GM12801 (cell line): Measurements from ENCODE around the gene RASA1.

Experiments
- TF ChIP-seq, protein P1 (sequence below): IDR thresholded peaks from one replicate; pipeline ENCODE4 v1.5.1; 2011; ENCODE audit warnings: control low read depth; ENCODE audit not compliant: insufficient read length; ENCODE audit errors: extremely low read depth

RASA1 gene

DNA sequence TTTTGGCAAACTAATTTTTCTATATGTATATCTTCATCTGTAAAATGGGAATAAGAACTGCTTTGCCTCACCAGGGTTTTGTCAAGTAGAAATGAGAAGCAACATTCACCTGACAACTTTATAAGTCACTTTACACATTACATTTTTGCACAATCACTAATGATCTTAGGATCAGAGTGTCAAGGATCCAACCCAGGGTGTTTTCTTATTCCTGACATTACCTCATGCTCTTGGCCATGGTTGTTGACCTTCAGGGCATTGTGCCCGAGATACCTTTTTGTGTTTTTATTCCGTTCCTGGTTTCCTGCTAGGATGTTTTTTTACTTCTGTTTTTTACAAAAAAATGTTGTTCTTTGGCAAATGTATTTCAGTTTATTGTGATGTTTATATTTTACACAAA lies 22.2 kb upstream of the RASA1 start:
- TF ChIP-seq, protein P1, sequence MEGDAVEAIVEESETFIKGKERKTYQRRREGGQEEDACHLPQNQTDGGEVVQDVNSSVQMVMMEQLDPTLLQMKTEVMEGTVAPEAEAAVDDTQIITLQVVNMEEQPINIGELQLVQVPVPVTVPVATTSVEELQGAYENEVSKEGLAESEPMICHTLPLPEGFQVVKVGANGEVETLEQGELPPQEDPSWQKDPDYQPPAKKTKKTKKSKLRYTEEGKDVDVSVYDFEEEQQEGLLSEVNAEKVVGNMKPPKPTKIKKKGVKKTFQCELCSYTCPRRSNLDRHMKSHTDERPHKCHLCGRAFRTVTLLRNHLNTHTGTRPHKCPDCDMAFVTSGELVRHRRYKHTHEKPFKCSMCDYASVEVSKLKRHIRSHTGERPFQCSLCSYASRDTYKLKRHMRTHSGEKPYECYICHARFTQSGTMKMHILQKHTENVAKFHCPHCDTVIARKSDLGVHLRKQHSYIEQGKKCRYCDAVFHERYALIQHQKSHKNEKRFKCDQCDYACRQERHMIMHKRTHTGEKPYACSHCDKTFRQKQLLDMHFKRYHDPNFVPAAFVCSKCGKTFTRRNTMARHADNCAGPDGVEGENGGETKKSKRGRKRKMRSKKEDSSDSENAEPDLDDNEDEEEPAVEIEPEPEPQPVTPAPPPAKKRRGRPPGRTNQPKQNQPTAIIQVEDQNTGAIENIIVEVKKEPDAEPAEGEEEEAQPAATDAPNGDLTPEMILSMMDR: no peak

DNA sequence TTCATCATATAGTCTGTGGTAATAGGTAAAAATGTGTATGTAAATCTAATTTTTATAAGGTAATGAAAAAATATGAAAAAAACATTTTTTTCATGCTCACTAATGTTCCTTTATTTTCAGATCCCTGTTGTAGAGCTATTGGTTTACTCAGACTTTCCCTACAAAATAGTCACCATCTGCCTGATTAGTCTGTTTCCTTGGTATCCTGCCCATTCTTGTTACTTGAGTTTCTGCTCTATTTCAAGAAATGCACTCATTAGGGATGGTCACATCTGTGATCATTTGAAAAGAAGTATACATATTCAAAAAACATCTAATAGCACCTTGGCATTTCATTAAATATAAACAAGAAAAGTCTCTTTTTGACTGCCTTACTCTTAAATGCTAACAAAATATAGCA lies 21.6 kb upstream of the RASA1 start:
- TF ChIP-seq, protein P1: no peak

DNA sequence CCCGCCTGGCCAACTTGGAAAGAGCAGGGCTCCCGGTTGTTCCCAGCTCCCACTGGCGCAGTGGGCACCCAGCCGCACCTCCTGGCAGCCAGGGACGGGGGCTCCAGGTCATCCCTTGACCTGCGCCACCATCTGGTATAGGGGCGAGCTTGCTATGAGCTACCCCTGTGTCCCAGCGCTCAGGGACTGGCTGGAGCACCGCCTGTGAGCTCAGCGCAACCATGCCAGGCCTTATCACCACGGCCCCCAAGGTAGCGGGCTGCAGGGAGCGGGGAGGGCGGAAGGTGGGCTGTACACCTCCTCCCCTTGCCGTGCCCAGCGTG lies 15.4 kb upstream of the RASA1 start:
- TF ChIP-seq, protein P1: no peak

DNA sequence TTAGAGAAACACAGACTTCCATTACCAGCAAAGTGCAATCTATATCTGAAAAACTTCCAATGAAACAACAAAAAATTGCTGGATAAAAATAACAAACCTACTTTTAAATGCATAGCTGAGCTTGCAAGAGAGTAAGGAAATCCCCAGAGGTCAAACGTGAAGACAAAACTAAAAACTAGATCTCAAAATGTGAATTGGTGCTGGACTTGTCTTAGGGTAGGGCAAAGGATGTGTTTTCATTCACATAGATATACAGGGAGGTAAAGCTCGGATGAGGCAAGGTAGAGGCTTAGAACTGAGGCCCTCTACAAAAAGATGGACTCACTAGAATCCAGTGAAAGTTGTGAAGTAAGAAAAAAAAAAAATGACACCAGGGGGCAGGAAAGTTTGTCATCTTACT lies 13.6 kb upstream of the RASA1 start:
- TF ChIP-seq, protein P1: no peak

DNA sequence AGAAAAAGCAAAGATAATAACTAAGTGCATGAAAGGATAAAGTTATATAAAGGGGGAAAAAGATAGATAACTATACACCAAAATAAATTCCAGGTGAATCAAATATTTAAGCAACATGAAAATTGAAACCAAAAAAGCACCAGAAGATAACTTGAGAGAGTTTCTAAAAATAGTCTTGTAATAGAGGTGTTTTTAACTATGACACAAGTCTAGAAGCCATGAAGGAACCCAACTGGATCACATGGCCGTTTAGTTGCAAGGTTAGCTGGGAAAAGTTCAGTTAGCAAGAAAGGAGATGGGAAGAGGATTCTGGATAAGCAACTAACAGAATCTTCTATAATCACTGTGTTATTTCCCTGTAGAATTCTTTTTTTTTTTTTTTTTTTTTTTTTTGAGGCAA lies 9.2 kb upstream of the RASA1 start:
- TF ChIP-seq, protein P1: no peak

DNA sequence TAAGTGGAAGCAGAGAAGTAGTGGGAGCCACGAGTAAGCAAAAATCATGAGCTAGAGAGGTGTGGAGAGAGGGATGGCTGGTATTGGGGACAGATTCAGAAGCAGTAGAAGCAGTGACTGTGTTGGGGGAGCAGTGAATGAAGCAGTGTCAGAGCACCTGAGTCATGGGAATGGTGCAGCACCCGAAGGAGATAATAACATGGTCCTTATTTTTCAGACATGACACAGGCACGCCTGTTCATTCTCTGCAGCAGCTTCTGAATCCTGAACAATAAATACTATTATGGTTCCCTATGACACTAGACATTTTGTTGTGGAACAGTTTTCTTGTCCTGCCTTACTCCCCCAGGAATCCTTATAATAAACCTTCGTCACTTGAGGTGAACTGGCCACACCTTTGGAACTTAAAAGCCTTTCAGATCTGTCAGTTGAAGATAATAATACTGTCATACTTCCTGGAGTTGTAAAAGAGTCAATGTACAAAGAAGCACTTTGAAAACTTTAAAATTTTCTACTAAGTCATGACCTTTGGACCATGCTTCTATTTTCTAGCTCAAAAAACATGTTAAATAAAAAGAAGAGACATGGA lies 7.0 kb upstream of the RASA1 start:
- TF ChIP-seq, protein P1: no peak

GRCh38 chr5:87263498-87263897 lies 4.2 kb upstream of the RASA1 start:
- TF ChIP-seq, protein P1: no peak
